Measurements from ENCODE around the gene CCNF.
"Not testable (repeated sequence)": the region's sequence is repeated elsewhere in the genome, so short reads cannot be mapped to it uniquely, and the experiment has no call there.

- TF ChIP-seq POLR2AphosphoS5, CTCF, EP300, POLR2A (IDR thresholded peaks at IDR 0.05): not testable (repeated sequence)
Observed at GRCh38 chr16:2435236-2435635, 6.0 kb downstream of the CCNF start.
